Small intestine (tissue), 7 donors: Measurements from ENCODE around the gene SEC63. TPM values are rescaled to one million over a fixed set of nuclear protein-coding genes. Genes with fewer than 3 reads are reported as not detected.
"Not testable (repeated sequence)": the region's sequence is repeated elsewhere in the genome, so short reads cannot be mapped to it uniquely, and the experiment has no call there.

Source experiments
- DNase-seq, 2 donors: peaks; one replicate each; pipeline versions ENCODE4 v3.0.0 to v3.0.0-alpha.2; 2013
- FAIRE-seq: peaks from 2 replicates; lab custom pipeline; 2012; peaks lifted over from hg19 to GRCh38; lab: Jason Lieb, UNC
- H3K27ac ChIP-seq, 3 donors: one replicate each; pipeline ENCODE4 v1.5.1; 2013; ENCODE audit warnings: low read length in 2 of 3, mild to moderate bottlenecking in 2 of 3, control low read depth in 1 of 3, inconsistent platforms in 1 of 3, low read depth in 1 of 3, moderate library complexity in 1 of 3
- H3K27me3 ChIP-seq, 3 donors: one replicate each; pipeline ENCODE4 v1.6.1; 2013; ENCODE audit warnings: low read length in 3 of 3, inconsistent platforms in 1 of 3; ENCODE audit not compliant: control insufficient read depth in 3 of 3, insufficient read depth in 3 of 3
- H3K36me3 ChIP-seq, 3 donors: one replicate each; pipeline ENCODE4 v1.6.1; 2013; ENCODE audit warnings: low read length in 3 of 3, inconsistent platforms in 1 of 3, low read depth in 1 of 3, mild to moderate bottlenecking in 1 of 3, moderate library complexity in 1 of 3; ENCODE audit not compliant: control insufficient read depth in 3 of 3, insufficient read depth in 2 of 3
- H3K4me1 ChIP-seq, 3 donors: one replicate each; pipeline ENCODE4 v1.6.1; 2013; ENCODE audit warnings: low read length in 2 of 3, inconsistent platforms in 1 of 3, low read depth in 1 of 3, mild to moderate bottlenecking in 1 of 3, moderate library complexity in 1 of 3; ENCODE audit not compliant: control insufficient read depth in 3 of 3, insufficient read depth in 2 of 3
- H3K4me3 ChIP-seq, 3 donors: one replicate each; pipeline ENCODE4 v1.5.1; 2013; ENCODE audit warnings: low read length in 3 of 3, control low read depth in 1 of 3, inconsistent platforms in 1 of 3, low read depth in 1 of 3, mild to moderate bottlenecking in 1 of 3, moderate library complexity in 1 of 3
- H3K9me3 ChIP-seq, 2 donors: one replicate each; pipeline ENCODE4 v1.6.1; 2013; ENCODE audit warnings: low read depth in 1 of 2, low read length in 1 of 2; ENCODE audit not compliant: control insufficient read depth in 2 of 2, insufficient read depth in 1 of 2
- WGBS, 3 donors: extraction: QIAGEN DNeasy Blood & Tissue Kit; methylation state at CpG; one replicate each; pipeline ENCODE4 v1.1.7; 2013; 5-methylcytosine and 5-hydroxymethylcytosine counted together
- polyA plus RNA-seq, 4 donors: library from polyadenylated mRNA; stranded (reverse) in 3 of 4; unstranded in 1 of 4; fragments of 200-250 nt in 3 of 4; fragments of 120-200 nt in 1 of 4; gene quantifications; one replicate each; pipeline versions ENCODE4 v1.2.1 to v1.2.3, GENCODE V29; 2013
- donor health status: healthy with polysubstance abuse.
- donor health status: control.
- donor health status: control.
- donor health status: Bipolar disorder and iron deficiency.
- donor health status: healthy.

Gene SEC63
- polyA plus RNA-seq, 4 donors, result 10.1 to 59.7 (median 20.2) TPM

DNA sequence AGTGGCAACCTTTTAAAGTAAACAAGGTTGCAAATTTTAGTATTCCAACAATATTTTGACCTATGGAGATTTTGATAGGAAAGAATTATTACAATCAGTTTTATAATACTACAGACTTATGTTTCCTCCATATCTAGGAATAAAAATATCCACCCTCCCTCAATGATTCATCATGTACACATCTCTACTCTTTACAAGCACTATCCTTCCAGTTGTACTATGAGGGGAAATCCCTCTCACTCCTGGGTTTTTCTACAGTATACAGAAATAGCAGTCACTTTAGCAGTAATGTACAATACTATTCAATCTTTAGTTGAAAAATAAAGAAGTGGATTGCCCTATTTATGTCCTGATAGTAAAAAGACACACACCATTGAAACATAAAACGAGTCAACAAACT is 87.6 kb downstream of the SEC63 start:
- peaks cover 3 to 10% (median 8%) of the 10 kb centered on the region in 3 donors for H3K36me3 ChIP-seq
- peaks cover 0 to 3% (median 0%) of the 10 kb centered on the region in 3 donors for H3K4me1 ChIP-seq
- FAIRE-seq, result no peak
- no peak overlapping the region for H3K27ac ChIP-seq
- no peaks in the 10 kb centered on the region for H3K9me3 ChIP-seq
- no peak overlapping the region for H3K4me3 ChIP-seq
- WGBS, 3 donors, result 60 to 81% (median 72%) methylated on average over 1 of the region's 1 CpG
- no peak for DNase-seq
- no peaks in the 10 kb centered on the region for H3K27me3 ChIP-seq

GRCh38 chr6:107869871-107870270 is 88.1 kb downstream of the SEC63 start:
- H3K36me3 ChIP-seq, result peaks cover under 1 to 5% (median 5%) of the 10 kb centered on the region in 3 donors
- H3K9me3 ChIP-seq, result no peaks in the 10 kb centered on the region
- FAIRE-seq (no peak), DNase-seq (no peak)
- H3K4me1 ChIP-seq, result peaks cover 0 to 3% (median 0%) of the 10 kb centered on the region in 3 donors
- H3K27me3 ChIP-seq, result no peaks in the 10 kb centered on the region
- H3K27ac ChIP-seq, result no peak overlapping the region
- WGBS, 3 donors, result 0% methylated on average over 1 of the region's 1 CpG
- no peak overlapping the region for H3K4me3 ChIP-seq

GRCh38 chr6:107868867-107869611 is 89.0 kb downstream of the SEC63 start:
- Histone ChIP-seq H3K27me3 (no peaks in the 10 kb centered on the region), H3K27ac (no peak overlapping the region), H3K4me3 (no peak overlapping the region), H3K9me3 (no peaks in the 10 kb centered on the region), H3K36me3 (peaks cover 0 to 5% (median 0%) of the 10 kb centered on the region in 3 donors), H3K4me1 (peaks cover 0 to 3% (median 0%) of the 10 kb centered on the region in 3 donors)
- no peak for FAIRE-seq
- DNase-seq, result no peak
- WGBS, 3 donors, result 59 to 62% (median 60%) methylated on average over 3 of the region's 3 CpGs

GRCh38 chr6:107867302-107867615 is 90.7 kb downstream of the SEC63 start:
- Histone ChIP-seq H3K4me1 (peaks cover 0 to 3% (median 0%) of the 10 kb centered on the region in 3 donors), H3K36me3 (peaks cover 0 to 5% (median 0%) of the 10 kb centered on the region in 3 donors), H3K9me3 (no peaks in the 10 kb centered on the region), H3K27me3 (no peaks in the 10 kb centered on the region), H3K4me3 (no peak overlapping the region), H3K27ac (no peak overlapping the region)
- 14 to 25% (median 20%) methylated on average over 4 of the region's 4 CpGs for WGBS, 3 donors
- no peak for FAIRE-seq
- DNase-seq, result no peak

DNA sequence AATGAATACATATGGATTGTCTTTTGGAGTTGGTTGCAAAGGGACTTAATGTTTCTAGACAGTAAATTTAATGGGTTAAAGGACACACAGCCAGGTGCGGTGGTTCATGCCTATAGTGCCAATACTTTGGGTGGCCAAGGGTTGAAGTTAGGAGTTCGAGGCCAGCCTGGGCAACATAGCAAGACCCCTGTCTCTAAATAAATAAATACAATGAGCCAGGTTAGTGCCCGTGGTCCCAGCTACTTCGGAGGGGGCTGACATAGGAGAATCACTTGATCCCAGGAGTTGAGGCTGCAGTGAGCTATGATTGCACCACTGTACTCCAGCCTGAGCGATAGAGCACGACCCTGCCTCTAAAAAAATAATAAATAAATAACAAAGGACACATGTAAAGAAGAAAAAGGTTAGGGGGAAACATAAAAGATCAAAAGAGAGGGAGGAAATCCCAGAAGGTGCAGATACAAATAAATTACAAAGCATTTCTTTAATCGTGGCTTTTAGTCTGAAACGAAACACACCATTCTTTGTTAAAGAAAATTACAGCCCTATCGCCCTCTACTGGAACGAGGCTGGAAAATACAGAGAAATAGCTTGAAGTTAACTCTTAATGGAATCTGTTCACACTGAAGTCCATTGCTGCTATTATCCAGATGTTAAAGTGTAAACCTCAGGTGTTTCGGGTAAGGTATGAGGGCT is 91.3 kb downstream of the SEC63 start:
- FAIRE-seq, result no peak
- 38 to 46% (median 41%) methylated on average over 11 of the region's 11 CpGs for WGBS, 3 donors
- Histone ChIP-seq H3K9me3 (no peaks in the 10 kb centered on the region), H3K27me3 (no peaks in the 10 kb centered on the region), H3K27ac (no peak overlapping the region), H3K4me1 (peaks cover 0 to 3% (median 0%) of the 10 kb centered on the region in 3 donors), H3K4me3 (no peak overlapping the region), H3K36me3 (peaks cover 0 to 5% (median 0%) of the 10 kb centered on the region in 3 donors)
- peak; percentile 61 to 69 for DNase-seq

DNA sequence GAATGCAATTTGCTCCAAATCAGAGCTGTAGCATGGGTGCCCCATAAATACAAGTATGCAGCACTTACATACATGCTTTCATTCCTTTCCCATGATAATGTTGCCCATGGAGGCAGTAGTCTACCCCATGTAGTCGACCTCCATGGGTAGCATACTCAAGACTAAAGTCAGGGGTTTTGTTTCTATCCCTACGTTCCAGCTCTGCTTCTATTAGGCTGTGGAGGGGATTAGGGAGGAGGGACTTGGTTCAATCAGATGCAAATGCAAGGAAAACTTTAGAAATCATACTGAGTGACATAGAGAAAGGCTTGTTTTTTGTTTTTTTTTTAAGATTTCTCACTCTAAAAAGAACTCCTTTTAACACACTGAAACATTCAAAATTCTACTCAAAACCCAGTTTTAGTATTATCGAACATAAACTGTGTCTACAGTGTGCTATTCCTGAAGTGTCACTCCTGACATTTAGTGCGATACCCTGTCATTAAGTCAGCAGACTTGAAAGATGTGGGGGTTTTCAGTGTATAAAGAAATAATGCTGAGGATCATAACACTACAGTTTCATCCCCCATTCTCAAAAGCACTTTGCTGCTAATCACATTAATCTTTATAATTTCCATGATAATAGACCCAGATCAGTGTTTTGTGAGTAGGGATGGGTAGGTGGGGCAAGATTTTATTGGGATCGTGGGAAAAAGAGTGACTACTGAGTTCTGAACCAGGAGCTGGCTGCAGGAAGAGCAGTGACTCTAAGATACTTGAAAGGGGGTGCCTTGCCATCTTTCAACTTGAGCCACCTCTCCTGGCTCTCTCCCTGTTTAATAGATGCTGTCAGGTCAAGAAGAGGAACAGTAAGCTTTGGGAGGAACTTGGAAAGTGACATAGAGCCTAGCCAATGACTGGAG is 93.5 kb downstream of the SEC63 start:
- no peaks in the 10 kb centered on the region for H3K36me3 ChIP-seq
- WGBS, 3 donors, result 72 to 75% (median 72%) methylated on average over 5 of the region's 5 CpGs
- no peak for DNase-seq
- H3K4me3 ChIP-seq, result no peak overlapping the region
- H3K4me1 ChIP-seq, result peaks cover 0 to 3% (median 0%) of the 10 kb centered on the region in 3 donors
- no peak for FAIRE-seq
- no peaks in the 10 kb centered on the region for H3K27me3 ChIP-seq
- no peaks in the 10 kb centered on the region for H3K9me3 ChIP-seq
- no peak overlapping the region for H3K27ac ChIP-seq

DNA sequence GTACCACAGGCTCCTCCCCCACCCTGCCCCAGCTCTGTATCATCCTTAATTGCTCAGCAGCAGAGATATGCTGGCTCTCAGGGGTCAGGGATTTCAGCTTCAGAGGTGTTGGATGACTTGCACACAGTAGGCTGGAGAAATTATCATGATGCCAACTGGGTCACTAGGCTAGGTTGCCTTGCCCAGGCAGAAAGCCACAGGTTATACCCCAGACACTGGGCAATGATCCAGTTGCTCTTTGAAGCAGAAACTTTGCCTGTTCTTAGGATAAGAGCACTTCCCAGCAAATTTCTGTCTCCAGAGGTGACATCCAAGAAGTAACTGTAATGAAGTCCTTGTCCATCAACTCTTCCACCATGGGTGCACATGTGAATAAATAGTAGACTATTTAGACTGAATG is 95.6 kb downstream of the SEC63 start:
- Histone ChIP-seq H3K36me3 (no peaks in the 10 kb centered on the region), H3K27ac (no peak overlapping the region), H3K27me3 (no peaks in the 10 kb centered on the region), H3K4me3 (no peak overlapping the region), H3K4me1 (peaks cover 0 to 3% (median 0%) of the 10 kb centered on the region in 3 donors), H3K9me3 (no peaks in the 10 kb centered on the region)
- DNase-seq, result no peak
- no peak for FAIRE-seq

GRCh38 chr6:107860963-107861362 is 97.0 kb downstream of the SEC63 start:
- WGBS, 3 donors, result 90 to 93% (median 92%) methylated on average over 4 of the region's 4 CpGs
- not testable (repeated sequence) for DNase-seq

More at GRCh38 chr6:107860963-107861362, 97.0 kb downstream of the SEC63 start:
- not testable (repeated sequence) for H3K9me3 ChIP-seq, H3K4me3 ChIP-seq, H3K27me3 ChIP-seq, H3K36me3 ChIP-seq, H3K4me1 ChIP-seq, H3K27ac ChIP-seq, FAIRE-seq
